Measurements from ENCODE around the gene AKAP17A.
"Not testable (repeated sequence)": the region's sequence is repeated elsewhere in the genome, so short reads cannot be mapped to it uniquely, and the experiment has no call there.

Gene AKAP17A
- total RNA-seq = 17.6 to 79.4 (median 50.6) reads per million in 18 experiments

GRCh38 chrX:1591102-1591862 lies at the start of gene AKAP17A:
TSS of gene AKAP17A (plus strand) at chrX:1591604. CDS start at chrX:1593463, 1,859 bp downstream.
- peak; percentile 96 to 97 for DNase-seq

- no peak for DNase-seq
Measured at GRCh38 chrX:1542994-1543725, 48.2 kb upstream of the AKAP17A start.

GRCh38 chrX:1545776-1546408 lies 45.5 kb upstream of the AKAP17A start:
- no peak for DNase-seq

GRCh38 chrX:1546691-1547251 lies 44.6 kb upstream of the AKAP17A start:
- DNase-seq = peak in 1 of 2 donors; percentile 21

- DNase-seq = no peak
Measured at GRCh38 chrX:1551959-1552546, 39.4 kb upstream of the AKAP17A start.

- DNase-seq = peak in 1 of 2 donors; percentile 4
Measured at GRCh38 chrX:1554469-1555210, 36.8 kb upstream of the AKAP17A start.

GRCh38 chrX:1555370-1555769 lies 36.0 kb upstream of the AKAP17A start:
- no peak for DNase-seq

GRCh38 chrX:1557442-1557841 lies 34.0 kb upstream of the AKAP17A start:
- DNase-seq = not testable (repeated sequence)

- DNase-seq = no peak
Measured at GRCh38 chrX:1558761-1559468, 32.5 kb upstream of the AKAP17A start.

- no peak for DNase-seq
Measured at GRCh38 chrX:1561164-1561563, 30.2 kb upstream of the AKAP17A start.

GRCh38 chrX:1564077-1564476 lies 27.3 kb upstream of the AKAP17A start:
- not testable (repeated sequence) for DNase-seq

GRCh38 chrX:1564750-1565683 lies 26.4 kb upstream of the AKAP17A start:
- peak in 1 of 2 donors; percentile 31 for DNase-seq

GRCh38 chrX:1574181-1574580 lies 17.2 kb upstream of the AKAP17A start:
- not testable (repeated sequence) for DNase-seq

- DNase-seq = no peak
Measured at GRCh38 chrX:1576201-1576992, 15.0 kb upstream of the AKAP17A start.

- no peak for DNase-seq
Measured at GRCh38 chrX:1577845-1578244, 13.6 kb upstream of the AKAP17A start.

- DNase-seq = no peak
Measured at GRCh38 chrX:1578511-1579173, 12.8 kb upstream of the AKAP17A start.

GRCh38 chrX:1581132-1581531 lies 10.3 kb upstream of the AKAP17A start:
- DNase-seq = peak; percentile 78 to 89

- peak in 1 of 2 donors; percentile 39 for DNase-seq
Measured at GRCh38 chrX:1582686-1583437, 8.5 kb upstream of the AKAP17A start.
